HepG2 (cell line): ENCODE data around the gene PTGDS. TPM values are rescaled to one million over a fixed set of nuclear protein-coding genes. Genes with fewer than 3 reads are reported as not detected.

Source experiments
- ARNT ChIP-seq: fragments of 450-650 bp; IDR thresholded peaks from 2 replicates; pipeline ENCODE4 v1.6.1; 2017
- BATF2 ChIP-seq: sonication (generic); formaldehyde crosslinking; IDR thresholded peaks from 2 replicates; pipeline ENCODE4 v1.8.0; 2022; ENCODE audit warnings: mild to moderate bottlenecking, missing genetic modification reagents, moderate library complexity
- CHD2 ChIP-seq: IDR thresholded peaks from 2 replicates; pipeline ENCODE4 v1.6.1; 2011; ENCODE audit warnings: low read depth, low read length, improper control_type of control experiment
- HCFC1 ChIP-seq: fragments of 150-350 bp; IDR thresholded peaks from 2 replicates; pipeline ENCODE4 v1.6.1; 2014; ENCODE audit warnings: low read depth, low read length
- HNF4G ChIP-seq, 2 experiments: sonication (generic) in 1 of 2; formaldehyde crosslinking in 1 of 2; IDR thresholded peaks; 2 replicates each; pipeline versions ENCODE4 v1.4.0 to v1.6.1; 2011 to 2020; ENCODE audit warnings: borderline replicate concordance in 2 of 2, low read depth in 2 of 2, mild to moderate bottlenecking in 2 of 2, low read length in 1 of 2, missing genetic modification reagents in 1 of 2, moderate library complexity in 1 of 2
- ISL2 ChIP-seq: sonication (generic); formaldehyde crosslinking; IDR thresholded peaks from 2 replicates; pipeline ENCODE4 v1.5.0; 2020; ENCODE audit warnings: missing genetic modification reagents
- KLF15 ChIP-seq: sonication (generic); formaldehyde crosslinking; IDR thresholded peaks from 2 replicates; pipeline ENCODE4 v1.8.1; 2023; ENCODE audit warnings: borderline replicate concordance, mild to moderate bottlenecking, inconsistent platforms, missing genetic modification reagents, mixed read lengths
- KLF9 ChIP-seq: IDR thresholded peaks from 2 replicates; pipeline ENCODE4 v1.6.1; 2016; ENCODE audit warnings: low read depth
- NCOR1 ChIP-seq: fragments of 200-600 bp; sonication (generic); IDR thresholded peaks from 2 replicates; pipeline ENCODE4 v1.7.0; 2017; ENCODE audit warnings: antibody characterized with exemption, low read length, borderline replicate concordance
- NFE2L1 ChIP-seq: sonication (generic); formaldehyde crosslinking; IDR thresholded peaks from 2 replicates; pipeline ENCODE4 v1.4.0; 2020; ENCODE audit warnings: missing genetic modification reagents, mild to moderate bottlenecking, borderline replicate concordance
- TRIM24 ChIP-seq: sonication (generic); formaldehyde crosslinking; IDR thresholded peaks from 2 replicates; pipeline ENCODE4 v1.8.0; 2022; ENCODE audit warnings: mild to moderate bottlenecking, missing genetic modification reagents
- ZFAT ChIP-seq: sonication (generic); formaldehyde crosslinking; conservative IDR thresholded peaks from 2 replicates; pipeline ENCODE4 v1.8.1; 2023; ENCODE audit warnings: missing genetic modification reagents, inconsistent platforms
- ZFP36L1 ChIP-seq: sonication (generic); formaldehyde crosslinking; IDR thresholded peaks from 2 replicates; pipeline ENCODE4 v1.8.0; 2022; ENCODE audit warnings: mild to moderate bottlenecking, missing genetic modification reagents, moderate library complexity
- ZFX ChIP-seq: sonication (generic); formaldehyde crosslinking; IDR thresholded peaks from 2 replicates; pipeline ENCODE4 v1.4.0; 2020; ENCODE audit warnings: mild to moderate bottlenecking, low read depth, missing genetic modification reagents, moderate library complexity
- ZNF274 ChIP-seq: sonication (generic); formaldehyde crosslinking; IDR thresholded peaks from 2 replicates; pipeline ENCODE4 v1.5.1; 2020; ENCODE audit warnings: mild to moderate bottlenecking, missing genetic modification reagents
- ZNF30 ChIP-seq: sonication (generic); formaldehyde crosslinking; IDR thresholded peaks from 2 replicates; pipeline ENCODE4 v1.5.0; 2020; ENCODE audit warnings: mild to moderate bottlenecking, missing genetic modification reagents
- ZNF331 ChIP-seq: sonication (generic); formaldehyde crosslinking; IDR thresholded peaks from 2 replicates; pipeline ENCODE4 v1.4.0; 2020; ENCODE audit warnings: missing genetic modification reagents
- ZNF430 ChIP-seq: sonication (generic); formaldehyde crosslinking; IDR thresholded peaks from 2 replicates; pipeline ENCODE4 v1.9.0; 2021; ENCODE audit warnings: mild to moderate bottlenecking, missing genetic modification reagents
- ZNF512 ChIP-seq: sonication (generic); formaldehyde crosslinking; IDR thresholded peaks from 2 replicates; pipeline ENCODE4 v1.4.0; 2020; ENCODE audit warnings: mild to moderate bottlenecking, missing genetic modification reagents
- ZNF567 ChIP-seq: sonication (generic); formaldehyde crosslinking; IDR thresholded peaks from 2 replicates; pipeline ENCODE4 v1.8.1; 2023; ENCODE audit warnings: mild to moderate bottlenecking, missing genetic modification reagents, borderline replicate concordance
- ZNF597 ChIP-seq: sonication (generic); formaldehyde crosslinking; IDR thresholded peaks from 2 replicates; pipeline ENCODE4 v1.5.0; 2020; ENCODE audit warnings: missing genetic modification reagents
- ZNF615 ChIP-seq: sonication (generic); formaldehyde crosslinking; IDR thresholded peaks from 2 replicates; pipeline ENCODE4 v1.5.0; 2020; ENCODE audit warnings: mild to moderate bottlenecking, missing genetic modification reagents, borderline replicate concordance
- ZNF703 ChIP-seq: sonication (generic); formaldehyde crosslinking; IDR thresholded peaks from 2 replicates; pipeline ENCODE4 v1.5.1; 2020; ENCODE audit warnings: missing genetic modification reagents, mild to moderate bottlenecking, moderate library complexity, borderline replicate concordance
- ZNF788 ChIP-seq: sonication (generic); formaldehyde crosslinking; IDR thresholded peaks from 2 replicates; pipeline ENCODE4 v1.5.0; 2020; ENCODE audit warnings: mild to moderate bottlenecking, missing genetic modification reagents, borderline replicate concordance
- polyA plus RNA-seq, 8 experiments: library from polyadenylated mRNA; depleted of rRNA in 3 of 8; stranded (reverse) in 7 of 8; unstranded in 1 of 8; fragments of >200 nt; fragmentation: Illumina TruSeq in 4 of 8; extraction: Trizol in 4 of 8; gene quantifications; 2 replicates each; pipeline versions ENCODE4 v1.2.1 to v1.2.3, GENCODE V29; 2011 to 2016; ENCODE audit warnings: low read depth in 4 of 8, missing spikeins in 1 of 8, mixed read lengths in 1 of 8; ENCODE audit not compliant: insufficient read depth in 1 of 8
- total RNA-seq, 5 experiments: library from RNA; depleted of rRNA; stranded (reverse); fragments of >200 nt; fragmentation: Illumina TruSeq; extraction: Trizol; gene quantifications; 2 replicates each; pipeline ENCODE4 v1.2.3, GENCODE V29; 2016; ENCODE audit warnings: low read depth in 1 of 5

Gene PTGDS
- total and polyA plus RNA-seq, 2 of the 13 experiments (the other 11 are each of a cell fraction or from before 2014, with no cell fraction given): 0.33 to 0.50 TPM

- TF ChIP-seq HNF4G (IDR thresholded peaks at IDR 0.05; ENCODE audit: borderline replicate concordance, low read depth, low read length): peak; percentile 69; the same call in 1 of the 2 replicates
- TF ChIP-seq HNF4G (CRISPR knock-in tag; IDR thresholded peaks at IDR 0.05; ENCODE audit: borderline replicate concordance, low read depth): no peak
- TF ChIP-seq ARNT: no peak
- TF ChIP-seq BATF2 (CRISPR knock-in tag): no peak
- no peak for TF ChIP-seq CHD2
- 0 out of 2 replicates have a peak, but pooled peaks have one; percentile 33 for TF ChIP-seq KLF9 (CRISPR knock-in tag)
- no peak for TF ChIP-seq ZNF512 (CRISPR knock-in tag)
- no peak for TF ChIP-seq TRIM24 (CRISPR knock-in tag)
- TF ChIP-seq KLF15: no peak
- TF ChIP-seq ZFP36L1 (CRISPR knock-in tag): no peak
- TF ChIP-seq ZNF331 (CRISPR knock-in tag): no peak
- TF ChIP-seq ZNF615 (CRISPR knock-in tag): no peak
- TF ChIP-seq ISL2 (CRISPR knock-in tag): peak; percentile 29; the same call in 1 of the 2 replicates
- TF ChIP-seq ZNF274: peak; percentile 81; the same call in 1 of the 2 replicates
- TF ChIP-seq ZNF597: no peak
- no peak for TF ChIP-seq NFE2L1 (CRISPR knock-in tag)
- TF ChIP-seq ZNF788 (CRISPR knock-in tag): peak; percentile 74; the same call in 1 of the 2 replicates
- TF ChIP-seq ZNF430 (CRISPR knock-in tag): peak; percentile 34; the same call in 1 of the 2 replicates
- TF ChIP-seq ZNF30: no peak
- no peak; the same call in 1 of the 2 replicates for TF ChIP-seq ZNF567 (CRISPR knock-in tag)
- TF ChIP-seq ZFAT (CRISPR knock-in tag): no peak
- peak; percentile 91; the same call in 1 of the 2 replicates for TF ChIP-seq NCOR1
- TF ChIP-seq HCFC1: peak; percentile 56
- peak; percentile 43; the same call in 1 of the 2 replicates for TF ChIP-seq ZFX (CRISPR knock-in tag)
- TF ChIP-seq ZNF703 (CRISPR knock-in tag): 0 out of 2 replicates have a peak, but pooled peaks have one; percentile 2
Observed at GRCh38 chr9:136944519-136945332, 32.6 kb upstream of the PTGDS start, which contains the start of the genes C8G and FBXW5 (continued).
